Stimulated activated CD4-positive, alpha-beta T cell treated with anti-CD3 and anti-CD28 coated beads, Interleukin-15, amount 100 ng/mL, for 24 hours (primary cell): Measurements from ENCODE around the gene PAGR1.
"Not testable (repeated sequence)": the region's sequence is repeated elsewhere in the genome, so short reads cannot be mapped to it uniquely, and the experiment has no call there.

Experiments used
- DNase-seq: peaks from one replicate; pipeline ENCODE4 v3.0.0-alpha.2; 2020

The PAGR1 gene

GRCh38 chr16:29815793-29816693 is at the start of gene PAGR1:
TSS of gene PAGR1 (plus strand) at chr16:29816152. CDS start at chr16:29816526, 374 bp downstream.
- DNase-seq = peak; percentile 98

- no peak for DNase-seq
Measured at GRCh38 chr16:29766571-29766970, 49.4 kb upstream of the PAGR1 start.

- no peak for DNase-seq
Measured at GRCh38 chr16:29767062-29767461, 48.9 kb upstream of the PAGR1 start.

GRCh38 chr16:29769507-29769906 is 46.4 kb upstream of the PAGR1 start:
- DNase-seq = no peak

- DNase-seq = no peak
Measured at GRCh38 chr16:29770250-29770929, 45.6 kb upstream of the PAGR1 start.

- not testable (repeated sequence) for DNase-seq
Measured at GRCh38 chr16:29772330-29772729, 43.6 kb upstream of the PAGR1 start.

GRCh38 chr16:29774730-29775129 is 41.2 kb upstream of the PAGR1 start:
- DNase-seq = no peak

- DNase-seq = no peak
Measured at GRCh38 chr16:29775742-29776408, 40.1 kb upstream of the PAGR1 start.

- no peak for DNase-seq
Measured at GRCh38 chr16:29777576-29778350, 38.2 kb upstream of the PAGR1 start, which contains the start of gene ZG16. TSS of gene ZG16 (plus strand) at chr16:29778256. CDS start at chr16:29779267, 1,011 bp downstream.

- DNase-seq = no peak
Measured at GRCh38 chr16:29779474-29779873, 36.5 kb upstream of the PAGR1 start.

GRCh38 chr16:29783094-29783953 is 32.6 kb upstream of the PAGR1 start:
- DNase-seq = not testable (repeated sequence)

GRCh38 chr16:29784157-29784556 is 31.8 kb upstream of the PAGR1 start:
- peak; percentile 53 for DNase-seq

- peak; percentile 84 for DNase-seq
Measured at GRCh38 chr16:29784901-29785500, 31.0 kb upstream of the PAGR1 start.

- DNase-seq = not testable (repeated sequence)
Measured at GRCh38 chr16:29787155-29787554, 28.8 kb upstream of the PAGR1 start.

- no peak for DNase-seq
Measured at GRCh38 chr16:29789775-29790182, 26.2 kb upstream of the PAGR1 start.

- DNase-seq = peak; percentile 100
Measured at GRCh38 chr16:29790183-29790948, 25.6 kb upstream of the PAGR1 start, which contains the start of gene KIF22. TSS of gene KIF22 (plus strand) at chr16:29790751. CDS start at chr16:29790760, 9 bp downstream.

GRCh38 chr16:29790949-29791844 is 24.8 kb upstream of the PAGR1 start:
- DNase-seq = peak; percentile 29

- DNase-seq = no peak
Measured at GRCh38 chr16:29791845-29792807, 23.8 kb upstream of the PAGR1 start.
